Measurements from ENCODE around the gene FCGR1A.
"Not testable (repeated sequence)": the region's sequence is repeated elsewhere in the genome, so short reads cannot be mapped to it uniquely, and the experiment has no call there.

Gene FCGR1A

GRCh38 chr1:149775510-149776147 lies 6.9 kb upstream of the FCGR1A start:
- not testable (repeated sequence) for H3K27ac ChIP-seq; DNase-seq (ENCODE audit: low read depth, low spot score)

GRCh38 chr1:149777084-149777483 lies 5.4 kb upstream of the FCGR1A start:
- DNase-seq (ENCODE audit: low read depth, low spot score), result not testable (repeated sequence)

DNA sequence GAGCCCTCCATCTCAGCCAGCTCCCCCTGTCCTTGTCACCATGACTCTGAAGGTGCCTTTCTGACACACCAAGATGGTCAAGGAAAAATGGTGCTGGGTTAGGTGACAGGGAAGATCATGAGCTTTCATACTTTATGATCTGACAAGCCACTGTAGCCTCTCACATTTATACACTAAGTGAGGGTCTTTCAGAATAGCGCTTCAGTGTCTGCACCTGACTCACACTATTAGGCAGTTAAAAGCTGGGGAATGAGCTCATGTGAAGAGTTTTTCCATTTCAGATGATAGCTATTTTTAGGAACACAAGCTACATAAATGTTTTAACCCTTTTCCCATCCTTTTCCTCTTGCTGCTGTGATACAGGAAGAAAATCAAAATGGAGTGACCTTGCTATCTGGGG lies 4.2 kb upstream of the FCGR1A start:
- DNase-seq (ENCODE audit: low read depth, low spot score), result not testable (repeated sequence)

More at GRCh38 chr1:149777084-149777483, 5.4 kb upstream of the FCGR1A start:
- not testable (repeated sequence) for H3K27ac ChIP-seq

GRCh38 chr1:149781413-149781984 lies 995 bp upstream of the FCGR1A start:
- not testable (repeated sequence) for DNase-seq (ENCODE audit: low read depth, low spot score); H3K27ac ChIP-seq

More for the DNA sequence above, 4.2 kb upstream of the FCGR1A start:
- H3K27ac ChIP-seq, result not testable (repeated sequence)

- not testable (repeated sequence) for H3K27ac ChIP-seq; DNase-seq (ENCODE audit: low read depth, low spot score)
Observed at GRCh38 chr1:149783289-149783688, 795 bp downstream of the FCGR1A start.

GRCh38 chr1:149783868-149784267 lies 1.4 kb downstream of the FCGR1A start:
- not testable (repeated sequence) for DNase-seq (ENCODE audit: low read depth, low spot score); H3K27ac ChIP-seq

DNA sequence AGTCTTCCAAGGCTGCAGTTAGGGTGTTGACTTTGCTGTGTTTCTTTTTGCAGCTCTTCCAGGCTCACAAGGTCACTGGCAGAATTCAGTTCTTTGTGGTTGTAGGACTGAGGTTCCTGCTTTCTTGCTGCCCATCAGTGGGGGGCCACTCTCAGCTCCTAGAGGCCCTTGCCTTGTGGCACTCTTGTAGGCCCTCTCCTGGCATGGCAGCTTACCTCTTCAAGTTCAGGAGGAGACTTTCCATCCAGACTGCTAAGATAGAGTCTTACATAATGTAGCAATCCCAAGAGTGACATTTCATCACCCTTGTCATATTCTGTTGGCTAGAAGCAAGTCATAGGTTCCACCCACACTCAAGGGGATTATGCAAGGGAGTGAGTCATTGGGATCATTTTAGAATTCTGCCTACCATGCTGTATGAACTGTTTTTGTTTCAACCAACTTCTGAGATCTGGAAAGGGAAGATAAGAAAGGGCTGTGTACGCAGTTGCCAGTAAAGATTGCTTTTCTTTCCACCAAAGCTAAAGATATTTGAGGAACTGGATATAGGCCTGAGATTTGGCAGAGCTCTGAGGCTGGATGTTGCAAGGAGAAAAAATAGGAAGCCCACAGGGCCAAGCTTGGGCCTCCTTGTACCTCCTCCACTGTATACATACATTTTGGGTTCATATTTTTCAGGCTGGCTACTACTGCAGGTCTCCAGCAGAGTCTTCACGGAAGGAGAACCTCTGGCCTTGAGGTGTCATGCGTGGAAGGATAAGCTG lies 5.4 kb downstream of the FCGR1A start:
- not testable (repeated sequence) for DNase-seq (ENCODE audit: low read depth, low spot score); H3K27ac ChIP-seq

DNA sequence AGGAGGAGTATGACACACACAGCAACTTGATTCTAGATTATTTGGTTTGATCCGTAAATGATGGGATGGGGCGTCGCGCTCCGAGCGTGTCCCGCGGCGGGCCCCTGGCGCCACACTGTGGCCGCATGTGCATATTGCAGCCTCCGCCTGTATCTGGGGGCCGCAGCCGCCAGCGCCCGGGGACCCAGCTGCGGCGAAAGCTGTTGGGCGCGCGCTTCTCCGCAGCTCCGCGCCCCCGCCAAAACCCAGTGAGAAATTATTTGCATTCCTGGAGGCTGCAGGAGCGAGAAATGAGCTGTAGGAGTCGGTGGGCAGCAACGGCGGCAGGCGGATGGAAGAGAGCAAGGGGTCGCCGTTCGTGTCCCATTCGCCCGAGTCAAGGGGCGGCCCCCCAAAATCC lies 10.0 kb downstream of the FCGR1A start:
- DNase-seq (ENCODE audit: low read depth, low spot score), result not testable (repeated sequence)
- peak overlapping the region; percentile 24 for H3K27ac ChIP-seq

- DNase-seq (ENCODE audit: low read depth, low spot score), result not testable (repeated sequence)
- peak overlapping the region; percentile 24 for H3K27ac ChIP-seq
Observed at GRCh38 chr1:149792912-149793515, 10.5 kb downstream of the FCGR1A start.

GRCh38 chr1:149793885-149794284 lies 11.4 kb downstream of the FCGR1A start:
- H3K27ac ChIP-seq; DNase-seq (ENCODE audit: low read depth, low spot score): not testable (repeated sequence)

DNA sequence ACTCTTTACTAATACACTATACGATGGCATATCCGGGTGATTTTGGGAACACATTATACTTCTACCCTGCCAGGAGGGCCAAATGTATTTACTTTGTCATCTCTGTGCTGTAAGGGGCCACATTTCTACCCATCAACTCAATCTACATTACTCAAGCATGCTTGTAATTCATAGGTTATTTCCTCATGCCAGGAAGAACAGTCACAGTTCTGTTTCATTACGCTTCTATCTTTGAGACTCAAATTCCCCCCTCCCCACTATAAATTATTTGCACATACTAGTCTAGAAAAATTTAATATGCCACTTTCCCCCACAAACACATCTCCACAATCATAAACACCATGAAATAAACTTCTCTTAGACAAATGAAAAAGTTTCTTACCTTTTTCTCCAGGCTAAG lies 19.1 kb downstream of the FCGR1A start:
- H3K27ac ChIP-seq; DNase-seq (ENCODE audit: low read depth, low spot score): not testable (repeated sequence)

GRCh38 chr1:149804417-149805080 lies 22.1 kb downstream of the FCGR1A start:
- H3K27ac ChIP-seq; DNase-seq (ENCODE audit: low read depth, low spot score): not testable (repeated sequence)

- DNase-seq (ENCODE audit: low read depth, low spot score); H3K27ac ChIP-seq: not testable (repeated sequence)
Observed at GRCh38 chr1:149810697-149811405, 28.4 kb downstream of the FCGR1A start.

DNA sequence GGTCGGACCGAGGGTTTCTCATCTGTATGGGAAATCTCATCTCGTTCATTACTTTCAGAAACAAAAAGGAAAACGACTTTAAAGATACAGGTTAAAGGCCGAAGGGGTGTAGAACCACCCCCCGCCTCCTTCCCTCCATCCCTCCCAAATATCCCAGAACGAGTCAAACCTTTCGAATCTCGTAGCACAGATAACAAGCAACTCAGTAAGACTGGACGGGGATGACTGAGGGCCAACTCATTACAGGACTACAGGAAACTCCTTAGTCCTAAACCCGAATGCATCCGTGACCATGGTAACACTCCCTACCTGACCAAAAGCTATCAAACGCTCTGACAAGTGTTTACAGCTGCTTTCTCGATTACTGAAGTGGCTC lies 29.0 kb downstream of the FCGR1A start:
- not testable (repeated sequence) for DNase-seq (ENCODE audit: low read depth, low spot score)
- H3K27ac ChIP-seq, result peak overlapping the region; percentile 59

DNA sequence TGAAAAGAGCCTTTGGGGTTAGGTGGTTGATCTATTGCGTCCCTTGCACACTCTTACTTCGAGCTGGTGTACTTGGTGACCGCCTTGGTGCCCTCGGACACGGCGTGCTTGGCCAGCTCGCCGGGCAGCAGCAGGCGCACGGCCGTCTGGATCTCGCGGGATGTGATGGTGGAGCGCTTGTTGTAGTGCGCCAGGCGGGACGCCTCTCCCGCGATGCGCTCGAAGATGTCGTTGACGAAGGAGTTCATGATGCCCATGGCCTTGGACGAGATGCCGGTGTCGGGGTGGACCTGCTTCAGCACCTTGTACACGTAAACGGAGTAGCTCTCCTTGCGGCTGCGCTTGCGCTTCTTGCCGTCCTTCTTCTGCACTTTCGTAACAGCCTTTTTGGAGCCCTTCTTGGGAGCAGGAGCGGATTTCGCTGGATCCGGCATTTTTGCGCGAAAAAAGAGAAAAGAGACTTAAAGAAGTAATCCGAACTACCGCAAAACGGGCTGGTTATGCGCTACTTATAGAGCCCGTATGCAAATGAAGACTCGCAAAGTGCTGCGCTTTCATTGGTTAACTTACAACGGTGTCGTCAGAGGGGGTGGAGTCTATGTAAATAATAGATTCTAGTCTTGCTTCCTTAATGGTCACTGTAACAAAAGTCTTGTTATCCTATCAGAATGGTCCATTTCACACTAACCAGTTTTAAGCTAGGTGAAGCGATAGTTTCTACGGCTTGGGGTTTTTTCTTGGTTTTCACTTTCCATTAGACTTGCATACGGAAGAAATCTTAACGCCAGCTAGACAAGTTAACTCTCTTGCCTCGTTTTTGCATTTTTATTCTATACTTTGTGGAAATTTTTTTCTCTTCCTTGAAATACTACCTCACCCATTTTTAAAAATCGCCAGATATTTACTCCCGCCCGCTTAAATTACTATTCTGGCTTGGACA lies 29.7 kb downstream of the FCGR1A start:
- H3K27ac ChIP-seq, result peak overlapping the region; percentile 59

DNA sequence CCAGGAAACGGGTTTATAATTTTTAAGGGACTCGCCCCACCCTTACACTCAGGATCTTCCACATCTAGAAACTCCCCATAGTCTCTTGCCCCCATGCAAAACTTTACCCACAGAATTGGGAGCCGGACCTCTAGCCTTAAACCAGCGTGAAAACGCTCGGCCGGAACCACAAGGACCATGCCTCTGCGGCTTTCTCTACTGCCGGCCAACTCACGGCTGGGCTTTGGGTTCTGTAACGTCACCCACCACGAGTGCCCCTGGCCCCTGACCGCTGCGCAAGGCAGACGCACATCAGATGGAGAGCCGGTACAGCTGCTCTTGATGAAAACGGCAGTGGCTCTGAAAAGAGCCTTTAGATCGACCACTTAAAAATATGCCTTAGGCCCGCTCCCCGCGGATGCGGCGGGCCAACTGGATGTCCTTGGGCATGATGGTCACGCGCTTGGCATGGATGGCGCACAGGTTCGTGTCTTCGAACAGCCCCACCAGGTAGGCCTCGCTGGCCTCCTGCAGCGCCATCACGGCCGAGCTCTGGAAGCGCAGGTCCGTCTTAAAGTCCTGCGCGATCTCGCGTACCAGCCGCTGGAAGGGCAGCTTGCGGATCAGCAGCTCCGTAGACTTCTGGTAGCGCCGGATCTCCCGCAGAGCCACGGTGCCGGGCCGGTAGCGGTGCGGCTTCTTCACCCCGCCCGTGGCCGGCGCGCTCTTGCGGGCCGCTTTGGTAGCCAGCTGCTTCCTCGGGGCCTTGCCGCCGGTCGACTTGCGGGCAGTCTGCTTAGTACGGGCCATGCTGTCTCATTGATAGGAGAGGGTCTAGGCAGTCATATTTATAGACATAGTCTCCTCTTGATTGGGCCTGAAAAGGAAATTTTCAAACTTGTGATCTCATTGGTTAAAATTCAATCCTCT lies 30.7 kb downstream of the FCGR1A start:
- peak overlapping the region; percentile 59 for H3K27ac ChIP-seq
- not testable (repeated sequence) for DNase-seq (ENCODE audit: low read depth, low spot score)

More for the DNA sequence above, 29.7 kb downstream of the FCGR1A start:
- DNase-seq (ENCODE audit: low read depth, low spot score), result peak; percentile 60

DNA sequence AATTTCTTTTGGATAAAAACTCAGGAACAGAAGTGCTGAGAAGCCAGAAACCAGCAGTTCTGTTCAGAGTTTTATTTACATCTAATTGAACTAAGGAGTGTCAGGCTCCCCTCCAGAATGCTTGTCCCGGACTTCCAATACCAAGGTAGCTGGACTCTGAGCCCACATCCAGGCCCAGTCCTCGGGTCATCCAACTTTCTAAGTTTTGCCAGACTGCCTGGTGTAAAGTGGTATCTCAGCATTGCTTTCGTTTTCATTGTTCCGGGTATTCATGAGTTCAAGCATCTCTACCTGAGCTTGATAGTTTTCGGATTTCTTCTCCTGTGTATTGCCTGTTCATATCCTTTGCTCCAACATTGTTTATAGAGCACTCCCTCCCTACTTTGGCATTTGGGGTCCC lies 37.9 kb downstream of the FCGR1A start:
- not testable (repeated sequence) for DNase-seq (ENCODE audit: low read depth, low spot score); H3K27ac ChIP-seq

Measured in epithelial cell of prostate (primary cell).